Lung microvascular endothelial cell (primary cell): ENCODE data around the gene CFDP1. TPM values are rescaled to one million over a fixed set of nuclear protein-coding genes. Genes with fewer than 3 reads are reported as not detected.
"Not testable (repeated sequence)": the region's sequence is repeated elsewhere in the genome, so short reads cannot be mapped to it uniquely, and the experiment has no call there.

ENCODE experiments used
- DNase-seq, 2 donors: peaks; one replicate each; pipeline versions ENCODE4 v3.0.0 to v3.0.0-alpha.2; 2010; ENCODE audit warnings: low read depth in 2 of 2
- total RNA-seq: library from RNA; depleted of rRNA; stranded (reverse); fragments of >200 nt; gene quantifications from 2 replicates; pipeline ENCODE4 v1.2.1, GENCODE V29; 2014

CFDP1 gene
- total RNA-seq, 1 donor from 2014 or later = 40.9 TPM

DNA sequence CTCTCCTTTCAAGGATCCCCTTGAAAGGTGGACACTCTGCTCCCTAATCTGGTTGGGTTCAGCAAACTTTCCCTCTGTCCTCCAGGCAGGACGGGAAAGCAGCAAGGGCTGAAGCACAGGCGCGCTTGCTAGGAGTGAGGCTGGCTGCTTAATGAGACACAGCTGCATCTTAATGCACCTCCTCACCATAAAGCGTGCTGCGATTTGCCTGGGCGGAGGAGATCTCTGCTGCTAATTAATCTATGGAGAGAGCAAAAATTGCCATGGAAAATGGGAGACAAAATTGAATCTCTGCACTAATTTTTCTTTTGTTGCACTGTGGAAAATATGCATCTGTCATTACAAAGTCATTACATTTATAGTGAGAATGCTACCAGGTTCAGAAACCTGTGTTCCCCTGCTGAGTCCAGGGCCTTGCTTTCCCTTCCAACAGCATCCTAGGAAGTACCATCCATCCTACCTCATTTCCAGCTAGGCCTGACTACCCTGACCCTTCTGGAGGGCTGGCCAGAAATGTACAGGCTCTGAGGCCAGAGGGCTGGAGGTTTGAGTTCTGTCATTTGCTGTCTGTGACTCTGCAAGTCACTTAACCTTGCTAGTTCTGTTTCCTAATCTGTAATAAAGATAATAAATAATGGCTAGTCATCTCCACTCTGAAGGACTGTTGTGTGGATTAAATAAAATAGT lies 138.4 kb downstream of the CFDP1 start:
- DNase-seq = no peak

GRCh38 chr16:75293772-75294171 lies 139.5 kb downstream of the CFDP1 start:
- DNase-seq = no peak

GRCh38 chr16:75293173-75293572 lies 140.1 kb downstream of the CFDP1 start:
- no peak for DNase-seq

DNA sequence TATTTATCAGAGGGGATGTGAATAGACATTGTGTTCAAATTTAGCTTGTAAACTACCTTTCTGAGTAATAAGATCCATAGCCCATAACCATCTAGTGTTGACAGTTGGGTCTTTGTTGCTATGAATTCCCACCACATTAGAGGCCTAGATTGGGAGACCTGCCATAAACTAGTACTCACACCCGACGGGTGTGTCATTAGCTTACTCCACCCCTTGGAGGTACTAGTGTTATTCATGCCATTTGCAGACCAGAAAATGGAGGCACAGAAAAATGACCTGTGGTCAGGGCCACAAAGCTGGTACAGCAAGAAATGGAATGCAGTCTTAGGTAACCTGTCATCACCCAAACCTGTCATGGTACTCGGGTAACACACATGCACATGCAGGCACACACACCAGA lies 140.6 kb downstream of the CFDP1 start:
- DNase-seq = no peak

DNA sequence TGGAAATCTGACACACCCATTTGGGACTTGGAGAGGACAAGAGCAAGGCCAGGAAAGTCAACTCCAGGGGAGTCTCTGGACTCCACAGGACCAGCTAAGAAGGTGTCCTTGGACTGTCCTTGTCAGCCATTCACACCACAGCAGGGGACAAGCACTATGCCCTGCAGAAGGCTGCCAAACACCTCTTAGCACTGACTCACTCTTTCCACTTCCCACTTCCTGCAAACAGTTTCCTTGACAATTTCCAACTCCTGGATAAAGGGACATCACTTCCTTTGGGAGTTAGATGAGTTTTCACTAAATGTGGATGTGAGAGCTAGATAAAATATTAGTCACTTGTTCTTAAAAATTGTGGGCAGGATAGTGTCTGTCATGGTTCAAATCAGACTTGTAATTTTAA lies 144.1 kb downstream of the CFDP1 start:
- DNase-seq = peak; percentile 87 to 98

GRCh38 chr16:75288596-75289120 lies 144.6 kb downstream of the CFDP1 start:
- DNase-seq = peak; percentile 25 to 27

DNA sequence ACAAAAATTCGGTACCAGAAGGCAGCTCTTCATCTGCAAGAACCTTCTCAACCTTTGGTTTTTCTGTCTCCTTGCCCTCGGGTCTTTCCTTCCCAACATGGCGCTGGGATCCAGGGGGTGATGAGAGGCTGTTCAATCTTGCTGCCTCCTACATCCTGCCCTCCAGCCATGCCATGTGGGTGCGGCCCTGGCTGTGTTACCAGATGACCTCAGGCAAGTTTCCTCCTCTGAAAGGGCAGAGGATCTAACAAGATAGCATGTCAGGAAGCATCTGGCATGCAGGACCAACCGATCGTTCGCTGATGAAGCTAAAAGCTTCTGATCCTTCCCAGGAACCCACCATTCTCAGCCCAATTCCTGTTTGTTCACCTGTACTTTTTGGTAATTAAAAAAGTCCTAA lies 145.1 kb downstream of the CFDP1 start:
- DNase-seq = peak; percentile 25 to 54

DNA sequence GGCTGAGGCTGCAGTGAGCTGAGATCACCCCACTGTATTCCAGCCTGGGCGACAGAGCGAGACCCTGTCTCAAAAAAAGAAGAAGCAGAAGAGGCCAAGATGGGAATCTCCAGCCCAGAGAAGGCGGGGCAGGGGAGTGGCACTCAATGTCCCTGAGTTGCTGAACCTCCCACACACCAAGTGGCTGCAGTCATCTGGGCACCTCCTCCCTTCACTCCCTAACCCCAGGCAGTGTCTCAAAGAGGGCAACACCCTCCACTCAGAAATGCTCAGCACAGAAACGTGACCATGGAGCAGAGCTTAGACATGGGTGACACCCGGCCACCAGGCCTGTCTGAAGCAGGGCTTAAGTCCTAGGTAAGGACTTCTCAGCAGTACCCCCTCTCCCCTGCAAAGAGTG lies 145.6 kb downstream of the CFDP1 start:
- DNase-seq = no peak

DNA sequence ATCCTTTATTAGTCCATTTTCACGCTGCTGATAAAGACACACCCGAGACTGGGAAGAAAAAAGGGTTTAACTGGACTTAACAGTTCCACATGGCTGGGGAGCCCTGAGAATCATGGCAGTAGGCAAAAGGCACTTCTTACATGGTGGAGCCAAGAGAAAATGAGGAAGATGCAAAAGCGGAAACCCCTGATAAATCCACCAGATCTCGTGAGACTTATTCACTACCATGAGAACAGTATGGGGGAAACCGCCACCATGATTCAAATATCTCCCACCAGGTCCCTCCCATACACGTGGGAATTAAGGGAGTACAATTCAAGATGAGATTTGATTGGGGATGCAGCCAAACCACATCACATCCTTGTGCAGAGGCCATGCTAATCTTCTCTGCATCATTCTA lies 146.9 kb downstream of the CFDP1 start:
- no peak for DNase-seq

DNA sequence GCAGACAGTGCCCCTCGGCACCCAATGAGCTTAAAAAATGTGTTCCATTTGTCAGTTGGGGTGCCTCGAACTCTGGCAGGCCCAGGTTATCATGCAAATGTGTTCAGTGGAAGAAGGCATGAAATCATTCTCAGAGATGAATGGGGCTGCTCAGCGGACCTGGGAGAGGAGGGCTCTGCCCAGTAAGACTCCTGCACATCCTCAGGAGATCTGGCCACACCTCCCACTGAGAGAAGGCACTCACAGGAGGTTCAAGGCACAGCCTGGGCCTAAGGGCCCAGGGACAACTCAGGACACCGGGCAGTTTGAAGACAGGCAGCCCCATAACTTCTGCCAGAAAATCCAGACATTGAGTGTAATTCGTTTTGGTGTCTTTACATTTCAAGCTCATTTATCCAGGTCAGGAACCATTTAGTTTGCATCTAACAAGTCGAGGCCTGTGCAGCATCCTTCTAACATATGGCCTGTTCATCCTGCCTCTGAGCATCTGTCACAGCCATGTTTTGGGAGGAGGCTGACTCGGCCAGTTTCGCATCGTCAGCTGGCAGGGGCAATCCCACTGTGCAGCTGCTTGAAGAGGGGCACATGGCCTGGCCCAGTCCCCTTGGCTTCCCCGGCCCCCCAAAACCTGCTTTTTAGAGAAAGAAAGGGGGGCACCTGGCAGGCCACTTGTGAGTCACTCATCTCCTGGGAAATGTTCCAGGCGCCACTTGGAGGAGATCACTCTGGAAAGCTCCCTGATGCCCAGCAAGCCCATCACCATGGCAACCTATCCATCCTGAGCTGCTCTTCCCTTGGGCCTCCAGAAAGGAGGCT lies 150.6 kb downstream of the CFDP1 start:
- no peak for DNase-seq

- DNase-seq = no peak
Observed at GRCh38 chr16:75281826-75282225, 151.5 kb downstream of the CFDP1 start.

GRCh38 chr16:75281009-75281408 lies 152.3 kb downstream of the CFDP1 start:
- not testable (repeated sequence) for DNase-seq

GRCh38 chr16:75280331-75280804 lies 152.9 kb downstream of the CFDP1 start:
- DNase-seq = no peak

DNA sequence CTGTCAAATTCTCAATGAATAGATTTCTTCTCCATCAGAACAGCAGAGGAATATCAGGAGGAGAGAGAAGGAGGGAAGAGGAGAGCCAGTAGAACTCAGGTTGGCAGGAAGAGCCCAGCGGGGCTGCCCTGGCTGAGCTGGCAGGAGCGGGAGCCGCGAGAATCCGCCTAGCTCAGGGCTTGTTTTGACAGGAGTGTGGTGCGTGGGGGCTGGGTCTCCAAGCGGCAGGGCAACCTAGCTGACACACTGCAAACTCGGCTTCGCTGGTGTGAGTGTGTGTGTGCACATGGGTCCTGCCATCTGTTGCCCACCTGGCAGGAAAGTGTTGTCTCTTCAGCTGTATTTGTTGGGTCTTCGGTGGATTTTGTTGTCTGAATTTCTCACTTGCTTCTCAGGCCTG lies 154.0 kb downstream of the CFDP1 start:
- peak in 1 of 2 donors; percentile 60 for DNase-seq

- DNase-seq = peak in 1 of 2 donors; percentile 52
Observed at GRCh38 chr16:75273054-75273925, 160.0 kb downstream of the CFDP1 start.

DNA sequence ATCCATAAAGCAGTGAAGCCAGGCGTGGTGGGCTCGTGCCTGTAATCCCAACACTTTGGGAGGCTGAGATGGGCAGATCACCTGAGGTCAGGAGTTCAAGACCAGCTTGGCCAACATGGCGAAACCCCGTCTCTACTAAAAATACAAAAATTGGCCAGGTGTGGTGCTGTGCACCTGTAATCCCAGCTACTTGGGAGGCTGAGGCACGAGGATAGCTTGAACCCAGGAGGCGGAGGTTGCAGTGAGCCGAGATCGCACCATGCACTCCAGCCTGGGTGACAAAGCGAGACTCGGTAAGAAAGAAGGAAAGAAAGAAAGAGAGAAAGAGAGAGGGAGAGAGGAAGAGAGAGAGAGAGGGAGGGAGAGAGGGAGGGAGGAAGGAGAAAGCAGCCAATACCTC lies 160.7 kb downstream of the CFDP1 start:
- not testable (repeated sequence) for DNase-seq

GRCh38 chr16:75272097-75272551 lies 161.2 kb downstream of the CFDP1 start:
- peak in 1 of 2 donors; percentile 57 for DNase-seq

GRCh38 chr16:75271441-75272096 lies 161.7 kb downstream of the CFDP1 start:
- DNase-seq = no peak

DNA sequence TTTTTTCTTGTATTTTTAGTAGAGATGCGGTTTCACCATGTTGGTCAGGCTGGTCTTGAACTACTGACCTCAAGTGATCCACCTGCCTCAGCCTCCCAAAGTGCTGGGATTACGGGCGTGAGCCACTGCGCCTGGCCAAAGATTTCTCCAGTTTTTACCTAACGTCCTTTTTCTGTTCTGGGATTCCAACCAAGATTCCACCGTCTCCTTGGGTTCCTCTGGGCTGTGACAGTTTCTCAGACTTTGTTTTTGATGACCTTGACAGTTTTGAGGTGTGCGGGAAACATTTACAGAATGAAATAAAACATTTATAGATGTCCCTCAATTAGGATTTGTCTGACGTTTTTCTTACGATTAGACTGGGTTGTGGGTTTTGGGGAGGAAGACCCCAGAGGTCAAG lies 163.9 kb downstream of the CFDP1 start:
- DNase-seq = not testable (repeated sequence)

DNA sequence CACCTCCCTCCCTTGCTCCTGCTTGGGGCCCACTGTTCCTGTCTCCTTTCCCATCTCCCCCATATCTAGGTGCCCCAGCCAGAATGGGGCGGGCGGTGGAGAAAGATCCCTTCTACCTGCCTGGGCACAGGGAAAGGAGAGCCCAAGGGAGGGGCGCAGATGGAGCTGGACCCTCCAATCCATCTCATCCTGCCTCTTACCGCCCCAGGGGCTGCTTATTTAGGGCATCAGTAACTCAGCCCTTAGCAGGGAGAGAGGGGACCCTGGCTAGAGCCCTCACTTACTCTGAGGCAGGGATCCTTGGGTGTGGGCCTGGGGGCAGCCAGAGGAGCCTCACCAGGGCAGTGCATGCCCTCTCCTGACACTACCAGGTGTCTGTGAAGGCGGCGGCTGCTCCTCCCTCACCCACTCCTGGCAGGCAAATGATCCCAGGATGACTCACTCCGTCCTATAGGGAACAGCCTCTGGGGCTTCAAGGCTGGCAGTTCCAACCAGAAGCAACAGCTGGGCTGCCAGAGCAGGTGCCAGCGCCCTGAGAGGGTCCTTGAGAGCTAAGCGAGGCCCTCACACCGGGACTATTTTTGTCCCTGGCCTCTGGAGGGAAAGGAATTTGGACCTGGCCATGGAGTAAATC lies 165.6 kb downstream of the CFDP1 start:
- peak; percentile 47 to 58 for DNase-seq
